GM18507 (cell line): ENCODE data around the gene PYM1.
A peak's percentile ranks its signal among the peaks of the same experiment; 100 is the strongest.
"Not testable (repeated sequence)": the region's sequence is repeated elsewhere in the genome, so short reads cannot be mapped to it uniquely, and the experiment has no call there.

Experiments used
- DNase-seq: peaks from one replicate; pipeline ENCODE4 v3.0.0; 2011; ENCODE audit warnings: low read depth; ENCODE audit not compliant: insufficient read length; ENCODE audit errors: extremely low spot score
- FAIRE-seq: peaks from 2 replicates; lab custom pipeline; 2011; peaks lifted over from hg19 to GRCh38; lab: Jason Lieb, UNC

PYM1 gene

DNA sequence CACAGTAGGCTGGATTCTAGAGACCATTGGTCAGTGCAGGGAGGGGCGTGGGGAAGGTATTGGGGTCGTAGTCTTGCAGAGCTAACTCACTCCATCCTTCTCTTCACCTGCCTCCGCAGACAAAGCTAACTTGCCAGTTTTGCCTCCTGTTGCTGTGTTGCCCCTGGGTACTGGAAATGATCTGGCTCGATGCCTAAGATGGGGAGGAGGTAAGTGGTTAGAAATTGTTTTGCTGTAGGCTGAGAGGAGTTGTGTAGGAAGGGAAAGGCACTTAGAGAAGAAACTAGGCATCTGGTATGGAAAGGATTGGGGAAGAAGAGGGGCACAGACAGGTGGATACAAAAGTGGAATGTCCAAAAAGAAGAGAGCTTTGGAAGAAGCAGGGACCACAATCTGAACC lies 14.4 kb upstream of the PYM1 start:
- DNase-seq (no peak), FAIRE-seq (no peak)

DNA sequence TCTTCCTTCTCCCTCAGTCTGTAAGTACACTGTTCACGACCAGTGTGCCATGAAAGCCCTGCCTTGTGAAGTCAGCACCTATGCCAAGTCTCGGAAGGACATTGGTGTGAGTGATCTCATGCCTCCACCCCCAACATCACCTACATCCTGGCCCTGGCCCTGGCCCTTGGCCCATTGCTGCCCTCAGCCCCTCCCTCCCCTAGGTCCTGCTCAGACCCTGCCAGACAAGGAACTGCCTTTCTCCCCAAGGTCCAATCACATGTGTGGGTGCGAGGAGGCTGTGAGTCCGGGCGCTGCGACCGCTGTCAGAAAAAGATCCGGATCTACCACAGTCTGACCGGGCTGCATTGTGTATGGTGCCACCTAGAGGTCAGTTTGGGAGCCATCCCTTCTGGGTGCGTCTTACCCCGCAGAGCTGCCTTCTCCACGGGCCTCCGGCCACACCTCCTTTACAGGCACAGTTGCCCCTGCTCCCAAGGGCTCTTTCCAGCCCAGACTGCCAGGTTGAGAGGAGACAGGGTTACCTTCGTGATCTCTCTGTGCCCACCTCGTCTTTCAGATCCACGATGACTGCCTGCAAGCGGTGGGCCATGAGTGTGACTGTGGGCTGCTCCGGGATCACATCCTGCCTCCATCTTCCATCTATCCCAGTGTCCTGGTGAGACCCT lies 12.5 kb upstream of the PYM1 start:
- DNase-seq (peak; percentile 60), FAIRE-seq (peak; percentile 91)

DNA sequence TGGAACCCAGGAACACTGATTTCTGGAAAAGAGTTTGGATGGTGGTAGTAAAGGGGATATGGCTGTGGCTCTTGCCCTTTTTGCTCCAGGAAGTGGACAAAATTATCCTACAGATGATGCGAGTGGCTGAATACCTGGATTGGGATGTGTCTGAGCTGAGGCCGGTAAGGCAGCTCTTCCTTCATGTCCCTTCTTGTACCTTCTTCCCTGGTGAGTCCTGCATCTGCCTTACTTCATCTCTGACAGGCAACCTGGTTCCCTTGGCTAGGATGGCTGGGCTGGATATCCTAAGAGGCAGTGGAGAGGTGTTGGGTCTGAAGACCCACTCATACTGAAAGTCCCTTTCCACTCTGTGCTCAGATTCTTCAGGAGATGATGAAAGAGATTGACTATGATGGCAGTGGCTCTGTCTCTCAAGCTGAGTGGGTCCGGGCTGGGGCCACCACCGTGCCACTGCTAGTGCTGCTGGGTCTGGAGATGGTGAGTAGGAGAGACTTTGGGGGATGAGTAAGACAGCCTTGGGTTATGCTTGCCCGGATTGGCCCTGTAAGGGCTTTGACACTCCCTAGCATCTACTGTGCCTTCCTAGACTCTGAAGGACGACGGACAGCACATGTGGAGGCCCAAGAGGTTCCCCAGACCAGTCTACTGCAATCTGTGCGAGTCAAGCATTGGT lies 11.3 kb upstream of the PYM1 start:
- no peak for DNase-seq
- no peak for FAIRE-seq

GRCh38 chr12:55937981-55938380 lies 10.3 kb upstream of the PYM1 start:
- no peak for FAIRE-seq
- DNase-seq = no peak

DNA sequence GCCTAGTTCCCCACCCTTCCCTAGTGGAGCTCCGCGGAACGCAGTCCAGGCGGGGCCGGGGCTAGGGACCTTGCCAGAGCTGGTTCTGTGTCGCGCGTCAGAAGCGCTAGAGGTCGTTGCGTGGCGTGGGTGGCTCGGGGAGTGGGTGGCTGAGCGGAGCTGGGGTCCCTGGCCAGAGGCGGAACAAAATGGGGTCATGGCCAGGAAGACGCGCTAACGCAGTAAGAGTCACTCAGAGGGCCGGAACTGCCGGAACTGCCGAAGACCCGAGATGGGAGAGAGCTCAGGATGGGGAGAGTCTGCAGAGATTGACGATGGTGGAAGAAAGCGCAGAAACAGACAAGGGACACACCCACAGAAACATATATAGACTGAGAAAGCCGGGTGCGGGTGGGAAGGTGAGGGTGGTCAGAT lies 8.1 kb upstream of the PYM1 start:
- no peak for DNase-seq
- no peak for FAIRE-seq

DNA sequence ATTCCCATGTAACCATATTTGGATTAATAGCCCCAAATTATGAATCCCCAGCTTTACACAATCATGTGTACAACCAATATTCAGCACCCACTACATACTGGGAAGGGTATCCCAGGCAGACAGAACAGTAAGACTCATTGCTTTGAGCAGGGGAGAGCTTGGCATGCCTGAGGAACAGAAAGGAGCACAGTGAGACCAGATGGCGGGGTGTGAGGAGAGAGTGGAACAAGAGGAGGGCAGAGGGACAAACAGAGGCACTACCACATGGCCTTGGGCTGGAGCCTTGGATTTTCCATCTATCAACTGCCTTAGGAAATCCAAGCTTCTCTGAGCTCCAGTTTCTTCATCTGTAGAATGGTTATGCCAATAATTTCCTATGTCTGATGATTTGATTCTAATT lies 7.1 kb upstream of the PYM1 start:
- no peak for FAIRE-seq
- no peak for DNase-seq

GRCh38 chr12:55933799-55934742 lies 6.4 kb upstream of the PYM1 start:
- DNase-seq (no peak), FAIRE-seq (no peak)

GRCh38 chr12:55933169-55933798 lies 5.6 kb upstream of the PYM1 start:
- FAIRE-seq (no peak), DNase-seq (no peak)

GRCh38 chr12:55932551-55932910 lies 4.8 kb upstream of the PYM1 start:
- no peak for DNase-seq
- peak; percentile 36 for FAIRE-seq

DNA sequence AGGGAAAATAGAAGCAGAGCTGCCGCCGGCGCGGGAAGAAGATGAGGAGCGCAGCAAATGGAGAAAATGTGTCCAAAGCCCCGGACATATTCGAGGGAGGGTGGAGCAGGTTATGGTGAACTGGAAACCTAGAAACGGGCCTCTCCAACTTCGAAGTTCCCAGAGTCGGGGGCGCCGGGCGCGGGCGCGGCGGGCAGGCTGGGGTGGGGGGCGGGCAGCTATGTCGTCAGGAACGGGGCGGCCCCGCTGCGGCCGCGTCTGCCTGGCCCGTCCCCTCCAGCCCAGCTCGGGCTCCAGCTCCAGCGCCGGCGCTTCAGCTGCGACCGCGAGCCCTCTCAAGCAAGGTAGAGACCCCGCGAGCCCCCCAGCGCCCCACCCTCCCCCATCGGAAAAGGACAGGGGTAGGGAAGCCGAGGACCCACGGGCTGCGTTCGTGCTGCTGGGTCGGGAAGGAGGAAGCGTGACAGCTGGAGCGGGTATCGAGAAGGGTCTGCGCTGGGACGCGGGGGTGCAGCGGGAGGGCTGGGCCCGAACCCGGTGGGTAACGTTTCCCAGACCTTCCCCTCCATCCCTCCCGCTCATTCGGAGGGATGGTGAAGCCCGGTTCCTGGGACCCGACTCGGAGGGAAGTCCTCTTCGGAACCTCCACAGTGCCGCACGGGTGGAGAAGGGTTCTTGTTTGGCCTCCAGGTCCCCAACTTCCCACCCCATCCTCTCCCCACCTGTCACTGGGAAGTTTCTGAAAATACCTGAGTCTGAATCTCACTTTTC lies 4.3 kb upstream of the PYM1 start:
- no peak for FAIRE-seq
- no peak for DNase-seq

- no peak for DNase-seq
- no peak for FAIRE-seq
These were observed 3.7 kb upstream of the PYM1 start for GRCh38 chr12:55931317-55931779.

DNA sequence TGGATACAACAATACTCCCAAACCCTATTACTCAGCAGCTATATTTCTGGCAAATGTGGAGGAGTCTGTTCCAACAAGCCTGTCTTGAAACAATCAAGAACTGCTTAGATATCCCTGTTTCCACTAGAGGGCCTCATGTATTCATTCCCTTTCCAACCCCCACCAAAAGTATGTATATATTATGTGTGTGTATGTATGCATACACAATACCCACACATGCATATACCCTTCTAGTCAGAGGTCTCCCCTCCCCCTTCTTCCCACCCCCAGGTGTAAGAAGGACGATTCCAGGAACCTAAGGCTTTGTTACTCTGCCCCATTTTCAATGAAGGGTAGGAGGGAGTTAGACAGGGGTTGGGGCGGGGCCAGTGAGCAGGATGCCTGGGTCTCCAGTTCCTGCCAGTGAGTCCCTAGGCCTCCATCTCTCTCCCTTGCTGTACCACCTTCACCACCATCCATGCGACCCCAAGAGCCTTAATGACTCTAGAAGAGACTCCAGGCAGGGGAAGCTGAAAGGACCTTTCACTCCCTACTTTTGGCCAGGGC lies 3.1 kb upstream of the PYM1 start, which contains the start of gene DGKA:
Gene DGKA (plus strand): TSS at position 392 of the 546 bp plus-strand sequence. CDS start 5,342 bp downstream, outside the sequence.
- peak; percentile 82 for FAIRE-seq

DNA sequence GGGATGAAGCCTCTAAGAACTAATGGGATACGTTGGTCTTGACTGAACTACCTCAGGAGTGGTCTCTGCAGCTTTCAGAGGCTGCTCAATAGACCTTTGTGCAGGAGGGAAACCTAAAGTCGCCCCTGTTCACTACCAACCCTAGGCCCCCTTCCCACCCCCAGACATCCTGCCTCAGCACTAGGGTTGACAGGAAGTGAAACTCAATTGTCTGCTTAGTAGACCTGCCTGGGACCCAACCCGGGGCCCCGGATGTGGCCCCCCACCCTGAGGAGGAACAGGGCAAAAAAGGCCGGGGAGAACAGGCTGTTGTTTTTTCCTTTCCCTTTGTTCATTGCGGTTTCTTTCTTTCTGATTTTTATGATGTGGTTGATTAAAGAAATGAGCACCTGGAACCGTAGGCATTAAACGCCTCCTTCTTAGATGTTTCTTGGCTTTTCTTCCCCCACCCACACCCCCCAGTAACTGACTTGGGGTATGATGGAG lies 1.7 kb upstream of the PYM1 start:
- peak; percentile 82 for FAIRE-seq
- DNase-seq = peak; percentile 66

More for the DNA sequence above, 3.1 kb upstream of the PYM1 start, which contains the start of gene DGKA:
- no peak for DNase-seq

DNA sequence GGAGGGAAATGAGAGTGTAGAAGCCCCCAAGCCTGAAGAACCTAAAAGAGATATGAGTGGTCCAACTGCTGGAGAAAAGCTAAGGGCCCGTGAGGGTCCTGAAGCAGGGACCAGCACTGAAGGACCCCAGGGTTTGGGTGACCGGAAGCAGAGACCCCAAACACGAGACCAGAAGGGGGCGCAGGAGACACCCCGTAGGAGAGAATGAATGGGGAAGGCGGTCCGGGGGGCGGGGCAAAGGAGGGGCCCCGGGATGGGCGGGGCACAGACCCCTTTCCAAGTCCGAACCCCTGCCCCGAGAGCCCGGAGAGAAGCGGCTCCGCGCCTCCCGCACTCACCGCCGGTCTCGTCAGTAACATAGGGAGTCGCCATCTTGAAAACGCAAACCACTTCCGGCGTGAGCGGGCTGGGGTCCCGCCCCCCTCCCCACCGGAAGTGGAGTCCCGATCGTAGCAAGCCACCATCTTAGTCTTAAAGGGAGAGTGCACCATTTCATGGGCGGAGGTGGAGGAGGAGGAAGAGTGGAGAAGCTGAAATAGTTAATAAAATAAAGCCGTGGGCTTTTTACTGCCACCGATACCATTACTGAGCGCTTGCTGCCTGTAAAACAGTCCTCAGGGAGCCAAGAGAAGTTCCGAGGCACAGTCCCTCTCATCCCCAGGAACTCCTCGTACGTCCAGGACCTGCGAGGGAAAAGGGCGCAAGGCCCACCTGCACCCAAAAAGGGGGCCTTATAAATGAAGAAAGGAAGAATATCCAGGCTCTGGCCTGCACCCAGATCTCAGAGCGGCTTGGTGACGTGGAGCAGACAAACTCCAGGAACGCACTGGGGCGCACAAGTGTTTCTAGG lies 731 bp downstream of the PYM1 start:
- FAIRE-seq (peak; percentile 86), DNase-seq (peak; percentile 88)

DNA sequence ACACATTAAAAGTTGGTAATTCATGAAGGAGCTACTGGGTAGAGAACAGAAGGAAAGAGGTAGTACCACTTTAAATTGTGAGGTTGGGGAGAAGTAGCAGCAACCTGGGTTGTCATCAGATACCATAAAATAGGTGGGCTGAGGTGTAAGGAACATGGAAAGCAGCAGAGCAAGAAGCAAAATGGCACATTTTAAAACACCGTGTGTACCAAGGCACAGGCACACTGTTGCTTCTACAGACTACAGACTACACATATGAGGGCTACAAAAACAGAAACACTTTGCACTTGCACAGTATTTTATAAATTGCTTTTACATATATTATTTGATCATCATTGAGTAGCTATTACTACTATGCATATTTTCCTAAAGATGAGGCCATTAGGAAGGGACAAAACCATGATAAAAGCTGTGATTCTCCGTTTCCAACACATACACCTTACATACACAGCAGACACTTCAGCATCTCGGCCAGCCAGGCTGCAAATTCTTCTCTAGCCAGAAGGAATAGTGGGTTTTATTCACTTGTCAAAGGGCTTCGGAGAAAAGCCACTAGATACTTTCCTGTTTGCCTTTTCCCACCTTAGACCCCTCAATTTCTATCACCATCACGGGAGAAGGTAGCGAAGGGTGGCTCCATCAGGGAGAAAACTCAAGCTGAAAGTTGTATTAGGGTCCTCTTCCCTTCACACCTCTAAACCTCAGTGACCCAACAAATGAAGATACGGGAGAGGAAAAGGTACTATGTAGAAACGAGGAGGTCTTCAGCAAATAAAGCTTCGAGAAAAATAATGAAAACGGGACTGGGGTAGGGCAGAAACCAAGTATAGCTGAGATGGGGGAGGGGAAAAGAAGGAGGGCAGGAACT lies 1.6 kb downstream of the PYM1 start:
- FAIRE-seq = no peak

DNA sequence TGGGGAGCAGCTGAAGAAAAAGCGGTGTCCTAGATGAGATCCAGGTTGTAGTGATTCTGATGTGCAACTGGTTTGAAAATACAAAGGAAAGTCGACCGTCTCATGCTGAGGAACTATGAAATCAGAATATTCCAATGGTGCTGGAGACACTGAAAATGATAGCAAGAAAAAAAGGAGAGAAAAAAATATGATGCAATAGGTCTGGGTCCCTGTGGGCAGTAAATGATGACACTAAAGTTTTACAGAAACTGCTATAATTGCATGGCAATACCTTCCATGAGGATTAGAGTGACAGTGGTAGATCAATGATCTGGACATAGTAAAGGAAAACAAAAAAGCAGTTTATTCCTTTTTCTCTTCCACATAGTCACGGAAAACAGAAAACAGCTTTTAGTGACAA lies 2.3 kb downstream of the PYM1 start:
- no peak for DNase-seq

More for the DNA sequence above, 1.6 kb downstream of the PYM1 start:
- DNase-seq = no peak

GRCh38 chr12:55923648-55924047 lies 4.0 kb downstream of the PYM1 start:
- not testable (repeated sequence) for DNase-seq, FAIRE-seq

More for the DNA sequence above, 2.3 kb downstream of the PYM1 start:
- no peak for FAIRE-seq
